SJSA1 (cell line): Measurements from ENCODE around the gene CEBPZOS. TPM values are rescaled to one million over a fixed set of nuclear protein-coding genes. Genes with fewer than 3 reads are reported as not detected.
"Not testable (repeated sequence)": the region's sequence is repeated elsewhere in the genome, so short reads cannot be mapped to it uniquely, and the experiment has no call there.

Experiments
- DNase-seq, 2 experiments: peaks; one replicate each; pipeline ENCODE4 v3.0.0-alpha.2; 2015 to 2020; ENCODE audit warnings: low spot score in 2 of 2, low read depth in 1 of 2
- H3K27ac ChIP-seq: fragments of 250-450 bp; sonication (Bioruptor Pico); 2 replicates; pipeline ENCODE4 v1.5.1; 2020; ENCODE audit warnings: mild to moderate bottlenecking, moderate library complexity
- H3K27me3 ChIP-seq: fragments of 250-450 bp; sonication (Bioruptor Pico); replicated peaks from 2 replicates; pipeline ENCODE4 v1.5.1; 2020; ENCODE audit warnings: mild to moderate bottlenecking, moderate library complexity
- H3K36me3 ChIP-seq: fragments of 250-450 bp; sonication (Bioruptor Pico); 2 replicates; pipeline ENCODE4 v1.5.1; 2020; ENCODE audit warnings: mild to moderate bottlenecking
- H3K4me1 ChIP-seq: fragments of 250-450 bp; sonication (Bioruptor Pico); replicated peaks from 2 replicates; pipeline ENCODE4 v1.6.1; 2021; ENCODE audit warnings: mild to moderate bottlenecking
- H3K4me3 ChIP-seq: fragments of 250-450 bp; sonication (Bioruptor Pico); 2 replicates; pipeline ENCODE4 v1.5.1; 2020; ENCODE audit warnings: mild to moderate bottlenecking
- H3K9me3 ChIP-seq: fragments of 250-450 bp; sonication (Bioruptor Pico); replicated peaks from 2 replicates; pipeline ENCODE4 v1.5.1; 2020; ENCODE audit warnings: mild to moderate bottlenecking
- total RNA-seq: library from RNA; depleted of rRNA; stranded (reverse); fragments of >200 nt; shearing (Covaris generic); gene quantifications from 2 replicates; pipeline ENCODE4 v1.2.3, GENCODE V29; 2014

CEBPZOS gene
- total RNA-seq, 1 experiment from 2014 or later, result 30.8 TPM

DNA sequence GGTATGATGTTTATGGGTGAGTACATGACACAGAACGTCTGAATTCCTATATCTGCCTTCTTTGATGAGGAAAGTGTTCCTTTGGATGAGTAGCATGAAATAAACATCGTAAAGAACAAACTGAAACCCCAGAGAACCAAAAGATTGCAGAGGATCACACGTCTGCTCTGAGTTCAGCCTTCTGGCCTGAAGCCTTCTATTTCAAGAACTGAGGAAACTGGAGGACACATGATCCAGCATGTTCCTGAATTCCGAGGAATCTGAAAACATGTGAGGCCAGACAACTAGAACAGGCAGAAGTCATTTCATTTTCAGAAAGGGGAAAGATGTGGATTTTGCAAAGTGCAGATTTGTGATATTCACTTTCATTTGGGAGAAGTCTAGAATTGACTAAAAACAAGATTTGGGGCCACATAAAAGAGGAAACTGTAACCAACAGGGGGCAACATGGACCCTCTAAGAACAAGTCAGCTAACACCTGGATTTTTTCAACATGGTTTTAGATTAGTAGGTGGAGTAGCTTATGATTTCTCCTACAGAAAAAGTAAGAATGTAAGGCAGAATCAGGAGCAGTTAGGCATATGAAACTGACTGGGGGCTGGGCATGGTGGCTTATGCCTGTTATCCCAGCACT, 16.2 kb upstream of the CEBPZOS start:
- DNase-seq, result no peak
- H3K9me3 ChIP-seq, result no peaks in the 10 kb centered on the region
- H3K27ac ChIP-seq, result no peak overlapping the region
- H3K4me1 ChIP-seq, result peaks cover 17% of the 10 kb centered on the region
- H3K4me3 ChIP-seq, result no peak overlapping the region
- H3K27me3 ChIP-seq, result no peaks in the 10 kb centered on the region
- no peaks in the 10 kb centered on the region for H3K36me3 ChIP-seq

DNA sequence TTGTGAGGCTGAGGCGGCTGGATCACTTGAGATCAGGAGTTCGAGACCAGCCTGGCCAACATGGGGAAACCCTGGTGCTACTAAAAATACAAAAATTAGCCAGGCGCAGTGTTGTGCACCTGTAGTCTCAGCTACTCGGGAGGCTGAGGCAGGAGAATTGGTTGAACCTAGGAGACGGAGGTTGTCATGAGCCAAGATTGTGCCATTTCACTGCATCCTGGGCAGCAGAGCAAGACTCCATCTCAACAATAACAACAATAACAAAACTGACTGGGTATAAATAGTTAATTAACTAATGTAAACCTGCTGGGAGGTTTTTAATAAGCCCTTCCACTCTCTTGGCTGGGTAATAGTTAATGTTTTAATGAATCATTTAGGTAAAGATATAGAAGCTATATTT, 15.7 kb upstream of the CEBPZOS start:
- no peak overlapping the region for H3K27ac ChIP-seq
- no peak for DNase-seq
- H3K27me3 ChIP-seq, result no peaks in the 10 kb centered on the region
- H3K4me3 ChIP-seq, result no peak overlapping the region
- no peaks in the 10 kb centered on the region for H3K36me3 ChIP-seq
- H3K9me3 ChIP-seq, result no peaks in the 10 kb centered on the region
- peaks cover 17% of the 10 kb centered on the region for H3K4me1 ChIP-seq

DNA sequence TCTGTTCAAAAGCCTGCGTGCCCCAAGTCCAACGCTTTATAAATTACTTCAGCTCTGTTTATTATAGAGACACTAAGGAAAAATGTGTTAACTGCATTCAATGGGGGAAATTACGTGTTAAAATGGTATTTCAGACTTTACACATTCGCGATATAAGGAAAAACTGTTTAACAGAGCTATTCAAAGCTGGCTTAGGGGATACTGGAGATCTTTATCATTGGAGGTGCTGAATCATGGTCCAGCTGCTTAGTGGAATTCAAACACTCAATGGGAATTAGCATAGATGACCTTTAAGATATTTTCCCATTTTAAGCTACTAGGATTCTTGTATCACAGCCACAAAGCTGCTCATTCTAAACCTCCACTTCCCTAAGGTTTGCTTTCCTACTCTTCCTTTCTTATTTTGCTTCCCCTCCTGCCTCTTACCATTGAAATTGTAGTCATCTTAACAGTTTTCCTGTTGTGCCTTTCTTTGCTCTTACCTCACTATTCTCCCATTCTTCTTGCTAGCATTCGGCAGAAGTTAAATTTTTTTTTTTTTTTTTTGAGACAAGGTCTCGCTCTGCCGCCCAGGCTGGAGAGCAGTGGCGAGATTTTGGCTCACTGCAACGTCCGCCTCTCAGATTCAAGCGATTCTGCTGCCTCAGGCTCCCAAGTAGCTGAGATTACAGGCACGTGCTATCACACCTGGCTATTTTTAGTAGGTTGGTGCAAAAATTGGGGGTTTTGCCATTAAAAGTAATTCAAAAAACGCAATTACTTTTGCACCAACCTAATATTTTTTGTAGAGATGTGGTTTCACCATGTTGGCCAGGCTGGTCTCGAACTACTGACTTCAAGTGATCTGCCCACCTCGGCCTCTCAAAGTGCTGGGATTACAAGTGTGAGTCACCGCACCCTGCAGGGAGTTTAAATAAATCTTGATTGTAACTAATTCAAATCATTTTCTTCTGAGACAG, 14.3 kb upstream of the CEBPZOS start:
- peak in 1 of 2 experiments; percentile 37 for DNase-seq
- Histone ChIP-seq H3K27me3 (no peaks in the 10 kb centered on the region), H3K4me3 (no peak overlapping the region), H3K9me3 (no peaks in the 10 kb centered on the region), H3K4me1 (peaks cover 17% of the 10 kb centered on the region), H3K36me3 (no peaks in the 10 kb centered on the region), H3K27ac (peak overlapping the region; percentile 27)

DNA sequence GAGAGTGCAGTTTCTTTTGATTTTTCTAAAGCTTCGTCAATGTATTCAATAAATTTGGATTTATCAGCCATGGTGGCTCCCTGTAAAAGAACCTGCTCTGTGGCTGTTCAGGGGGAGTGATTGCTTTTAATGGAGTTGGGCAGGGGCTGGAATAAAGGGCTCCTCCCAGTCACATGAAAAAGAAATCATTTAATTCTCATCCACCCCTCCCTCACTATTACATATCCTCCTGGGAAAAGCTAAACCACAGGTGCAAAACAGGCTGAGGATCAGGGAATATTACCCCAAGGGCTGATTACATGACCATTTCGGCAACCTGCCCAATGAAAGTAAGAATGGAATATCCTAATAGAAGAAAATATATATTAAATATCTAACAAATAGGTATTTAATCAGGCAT, 7.7 kb upstream of the CEBPZOS start, which contains the start of gene SULT6B1:
Gene SULT6B1 (minus strand): TSS at position 101 of the 400 bp plus-strand sequence. CDS start 30 bp downstream, at position 71.
- peak within 1 kb of the TSS; percentile 18; the same call in 1 of the 2 replicates for H3K27ac ChIP-seq
- no peaks in the 10 kb centered on the region for H3K27me3 ChIP-seq
- no peak within 1 kb of the TSS for H3K4me3 ChIP-seq
- H3K36me3 ChIP-seq, result no peaks in the 10 kb centered on the region
- H3K9me3 ChIP-seq, result no peaks in the 10 kb centered on the region
- peaks cover 11% of the 10 kb centered on the region for H3K4me1 ChIP-seq
- DNase-seq, result no peak

DNA sequence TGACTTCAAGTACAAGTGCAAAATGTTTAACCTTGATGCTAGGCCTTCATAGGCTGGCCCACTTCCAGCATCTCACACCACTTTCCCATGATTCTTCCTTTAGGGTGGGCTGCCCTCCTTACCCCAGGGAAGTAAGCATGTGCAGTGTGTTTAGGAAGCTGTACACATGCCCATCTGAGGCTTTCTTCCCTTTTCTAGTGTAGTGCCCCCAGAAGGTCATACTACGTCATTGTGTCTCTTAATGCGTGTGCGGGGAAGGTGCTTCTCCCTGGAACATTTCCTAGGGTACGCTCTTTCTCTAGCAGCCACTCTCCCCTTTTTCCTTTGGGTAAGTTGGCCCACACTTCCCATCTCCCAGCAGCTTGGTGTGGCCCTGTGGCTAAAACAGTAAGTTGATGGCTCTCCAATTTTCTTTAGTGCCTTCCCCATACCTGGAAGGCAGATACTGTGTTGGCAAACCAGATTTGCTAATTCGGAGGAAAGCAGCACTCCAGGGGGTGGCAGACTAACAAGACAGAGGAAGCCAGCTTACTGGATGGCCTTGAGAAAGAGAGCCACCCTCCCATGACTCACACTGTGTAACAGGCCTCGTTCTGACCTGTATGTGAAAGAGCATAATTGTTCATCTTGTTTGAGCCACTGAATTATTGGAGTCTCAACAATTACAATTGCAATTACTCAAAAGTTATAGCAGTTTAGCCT, 6.7 kb upstream of the CEBPZOS start:
- H3K27me3 ChIP-seq, result no peaks in the 10 kb centered on the region
- peak overlapping the region; percentile 18; the same call in 1 of the 2 replicates for H3K27ac ChIP-seq
- no peaks in the 10 kb centered on the region for H3K9me3 ChIP-seq

DNA sequence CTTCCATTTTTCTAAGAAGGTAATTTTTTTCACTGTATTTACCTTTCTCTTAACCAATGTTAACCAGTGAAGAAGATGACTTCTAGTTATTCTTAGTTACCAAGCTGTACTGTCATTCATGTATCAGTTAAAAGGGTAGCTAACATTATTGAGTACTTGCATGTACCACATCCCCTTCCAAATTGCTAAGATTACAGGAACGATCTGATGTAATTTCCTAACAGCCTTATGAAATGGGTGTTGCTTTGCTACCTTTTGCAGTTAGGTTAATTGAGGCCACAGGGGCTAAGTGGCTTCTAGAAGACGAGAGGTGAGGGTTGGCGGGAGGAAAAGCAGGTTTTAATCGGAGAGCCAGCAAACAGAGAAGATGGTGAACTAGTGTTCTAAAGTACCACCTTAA, 6.0 kb upstream of the CEBPZOS start:
- no peak overlapping the region for H3K27ac ChIP-seq

More for the DNA sequence above, 6.7 kb upstream of the CEBPZOS start:
- peak; percentile 52 to 73 for DNase-seq
- Histone ChIP-seq H3K4me3 (no peak overlapping the region), H3K36me3 (no peaks in the 10 kb centered on the region), H3K4me1 (peaks cover 11% of the 10 kb centered on the region)

DNA sequence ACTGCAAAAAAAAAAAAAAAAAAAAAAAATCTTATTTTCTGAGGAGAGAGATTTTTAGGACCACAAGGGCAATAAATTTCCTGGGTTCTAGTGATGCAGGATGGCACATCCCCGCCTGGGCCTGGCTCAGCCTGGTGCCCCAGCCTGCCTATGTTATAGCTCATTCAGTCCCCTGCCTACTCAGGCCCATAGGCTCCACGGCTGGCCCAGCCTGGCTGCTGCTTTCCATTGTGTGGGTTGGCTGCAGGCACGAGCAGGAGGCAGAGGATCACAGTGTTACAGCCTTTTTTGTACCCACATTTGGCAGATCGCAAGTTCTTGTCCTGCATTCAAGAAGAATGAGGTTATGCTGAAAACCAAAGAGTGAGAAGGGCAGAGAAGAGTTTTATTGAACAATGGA, 5.0 kb upstream of the CEBPZOS start:
- Histone ChIP-seq H3K36me3 (no peaks in the 10 kb centered on the region), H3K4me1 (peaks cover 15% of the 10 kb centered on the region), H3K27me3 (no peaks in the 10 kb centered on the region), H3K9me3 (no peaks in the 10 kb centered on the region), H3K4me3 (no peak overlapping the region), H3K27ac (no peak overlapping the region)
- DNase-seq, result no peak

More for the DNA sequence above, 6.0 kb upstream of the CEBPZOS start:
- Histone ChIP-seq H3K27me3 (no peaks in the 10 kb centered on the region), H3K4me1 (peaks cover 11% of the 10 kb centered on the region), H3K36me3 (no peaks in the 10 kb centered on the region), H3K4me3 (no peak overlapping the region), H3K9me3 (no peaks in the 10 kb centered on the region)
- no peak for DNase-seq

DNA sequence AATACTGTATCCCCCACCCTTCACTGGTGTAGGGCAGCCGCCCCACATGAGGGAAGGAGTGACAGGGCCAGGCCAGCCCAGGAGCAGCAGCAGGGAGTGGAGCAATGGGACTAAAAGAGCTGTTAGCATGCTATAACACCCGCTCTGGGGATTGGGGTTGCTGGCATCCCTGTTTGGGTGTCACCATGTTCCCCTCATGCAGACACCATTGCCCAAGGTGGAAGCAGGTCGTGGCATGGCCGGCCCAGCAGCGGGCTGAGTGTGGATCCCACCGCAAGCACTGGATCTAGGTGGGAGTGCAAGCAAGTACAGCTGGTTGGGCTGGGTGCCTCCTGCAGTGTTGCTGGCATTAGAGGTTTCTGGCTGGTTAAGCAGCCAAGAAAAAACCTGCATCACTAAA, 4.5 kb upstream of the CEBPZOS start:
- no peaks in the 10 kb centered on the region for H3K27me3 ChIP-seq
- H3K4me3 ChIP-seq, result no peak overlapping the region
- no peak for DNase-seq
- H3K4me1 ChIP-seq, result peaks cover 17% of the 10 kb centered on the region
- no peaks in the 10 kb centered on the region for H3K9me3 ChIP-seq
- no peak overlapping the region for H3K27ac ChIP-seq
- H3K36me3 ChIP-seq, result peaks cover 5% of the 10 kb centered on the region

DNA sequence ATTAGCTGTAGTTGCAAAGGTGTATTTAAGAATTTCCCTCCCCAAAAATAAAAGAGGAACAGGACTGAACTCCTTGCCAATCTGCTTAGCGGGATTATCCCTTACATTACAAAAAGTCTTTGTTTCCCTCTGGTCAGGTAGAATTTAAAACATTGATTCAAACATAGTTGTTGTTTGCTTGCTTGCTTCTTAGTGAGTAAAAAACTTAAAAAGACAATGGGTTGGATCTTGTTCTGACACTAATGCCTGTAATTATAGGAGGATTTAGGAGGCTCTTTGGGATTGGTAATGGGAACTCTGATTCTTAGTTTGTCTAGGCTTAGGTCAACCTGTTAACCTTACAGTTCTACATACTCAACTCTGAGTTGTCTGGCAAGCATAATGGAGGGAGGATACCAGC, 3.7 kb upstream of the CEBPZOS start:
- peaks cover 23% of the 10 kb centered on the region for H3K4me1 ChIP-seq
- H3K4me3 ChIP-seq, result no peak overlapping the region
- DNase-seq, result no peak
- H3K36me3 ChIP-seq, result peaks cover 13% of the 10 kb centered on the region
- H3K27me3 ChIP-seq, result no peaks in the 10 kb centered on the region
- no peaks in the 10 kb centered on the region for H3K9me3 ChIP-seq
- no peak overlapping the region for H3K27ac ChIP-seq

DNA sequence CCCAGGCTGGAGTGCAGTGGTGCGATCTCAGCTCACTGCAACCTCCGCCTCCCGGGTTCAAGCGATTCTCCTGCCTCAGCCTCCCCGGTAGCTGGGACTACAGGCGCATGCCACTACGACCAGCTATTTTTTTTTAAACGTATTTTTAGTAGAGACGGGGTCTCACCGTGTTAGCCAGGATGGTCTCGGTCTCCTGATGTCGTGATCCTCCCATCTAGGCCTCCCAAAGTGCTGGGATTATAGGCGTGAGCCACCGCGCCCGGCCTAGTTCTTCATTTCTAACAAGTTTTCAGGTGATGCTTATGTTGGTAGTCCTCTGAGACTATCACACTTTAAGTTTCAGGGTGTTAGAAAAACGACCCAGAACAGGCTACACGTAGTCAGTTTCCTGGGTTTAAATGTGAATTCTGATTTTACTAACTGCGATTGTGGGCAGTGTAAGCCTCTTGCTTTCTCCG, 405 bp upstream of the CEBPZOS start:
- Histone ChIP-seq H3K36me3 (peaks cover 33% of the 10 kb centered on the region), H3K4me1 (peaks cover 31% of the 10 kb centered on the region), H3K27ac (peak overlapping the region; percentile 69; the same call in 1 of the 2 replicates), H3K4me3 (peak overlapping the region; percentile 84)
- not testable (repeated sequence) for H3K27me3 ChIP-seq, DNase-seq, H3K9me3 ChIP-seq

DNA sequence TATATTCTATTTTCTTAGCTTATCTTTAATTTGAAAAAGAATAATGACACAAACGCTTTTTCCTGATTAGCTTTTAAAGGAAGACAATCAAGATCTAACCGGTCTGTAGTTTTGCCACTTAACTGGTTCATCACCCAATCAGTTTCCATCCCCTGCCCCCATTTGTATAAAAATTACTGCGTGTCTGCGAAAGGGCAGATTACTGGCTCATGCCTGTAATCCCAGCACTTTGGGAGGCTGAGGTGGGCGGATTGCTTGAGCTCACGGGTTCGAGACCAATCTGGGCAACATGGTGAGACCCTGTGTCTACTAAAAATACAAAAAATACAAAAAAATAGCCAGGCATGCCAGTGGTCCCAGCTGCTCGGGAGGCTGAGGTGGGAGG, 2.4 kb downstream of the CEBPZOS start:
- H3K36me3 ChIP-seq, result peaks cover 48% of the 10 kb centered on the region
- no peak overlapping the region for H3K4me3 ChIP-seq
- H3K9me3 ChIP-seq, result no peaks in the 10 kb centered on the region
- H3K4me1 ChIP-seq, result peaks cover 44% of the 10 kb centered on the region
- H3K27me3 ChIP-seq, result no peaks in the 10 kb centered on the region
- DNase-seq, result no peak
- H3K27ac ChIP-seq, result no peak overlapping the region

DNA sequence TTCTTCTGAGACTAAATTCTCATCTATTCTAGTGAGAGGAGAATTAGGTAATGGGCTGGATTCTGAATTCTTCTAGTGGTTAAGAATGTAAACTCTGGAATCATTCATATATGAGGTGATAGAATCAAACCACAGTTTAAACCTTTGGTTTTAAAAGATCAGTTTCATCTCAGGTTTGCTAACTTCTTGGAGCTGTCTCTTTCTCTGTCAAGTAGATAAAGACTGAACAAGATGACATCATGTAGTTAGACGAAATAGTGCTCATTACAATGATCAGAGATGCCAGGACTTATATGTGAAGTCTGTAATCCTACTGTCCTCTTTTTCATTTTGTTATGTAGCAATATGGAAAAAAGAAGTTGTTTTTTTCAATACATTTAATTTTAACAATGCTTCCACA, 4.9 kb downstream of the CEBPZOS start:
- H3K4me3 ChIP-seq, result no peak overlapping the region
- no peaks in the 10 kb centered on the region for H3K9me3 ChIP-seq
- no peaks in the 10 kb centered on the region for H3K27me3 ChIP-seq
- peak in 1 of 2 experiments; percentile 58 for DNase-seq
- H3K4me1 ChIP-seq, result peaks cover 41% of the 10 kb centered on the region
- peak overlapping the region; percentile 50 for H3K27ac ChIP-seq
- peaks cover 73% of the 10 kb centered on the region for H3K36me3 ChIP-seq

DNA sequence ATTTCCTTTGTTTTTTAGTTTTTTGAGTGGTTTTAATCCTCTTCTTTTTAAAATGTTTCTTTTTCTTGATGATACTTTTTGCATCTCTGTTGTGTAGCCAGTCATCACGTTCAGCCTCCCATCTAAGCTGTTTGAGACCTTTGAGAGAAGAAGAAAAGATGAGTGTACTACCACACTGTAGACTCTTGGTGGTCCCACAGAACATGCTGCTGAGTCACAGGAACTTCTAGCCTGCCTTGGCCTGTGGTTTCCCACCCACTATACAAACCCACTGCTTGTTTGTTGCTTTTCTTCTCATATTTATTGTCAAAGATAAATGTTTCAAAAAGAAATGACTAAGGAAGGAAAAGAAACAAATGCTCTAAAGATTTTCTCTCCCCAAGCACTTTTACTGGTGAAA, 5.5 kb downstream of the CEBPZOS start:
- no peaks in the 10 kb centered on the region for H3K27me3 ChIP-seq
- H3K4me3 ChIP-seq, result no peak overlapping the region
- peak overlapping the region; percentile 50 for H3K27ac ChIP-seq
- peak; percentile 88 to 92 for DNase-seq
- H3K36me3 ChIP-seq, result peaks cover 74% of the 10 kb centered on the region
- H3K9me3 ChIP-seq, result no peaks in the 10 kb centered on the region
- H3K4me1 ChIP-seq, result peaks cover 38% of the 10 kb centered on the region
